MG63 (cell line): ENCODE results near the gene NGFR. TPM values are rescaled to one million over a fixed set of nuclear protein-coding genes. Genes with fewer than 3 reads are reported as not detected.

Source experiments
- DNase-seq: peaks from one replicate; pipeline ENCODE4 v3.0.0-alpha.2; 2020
- H3K27me3 ChIP-seq: fragments of 250-450 bp; sonication (Bioruptor Pico); 2 replicates; pipeline ENCODE4 v1.5.1; 2020; ENCODE audit warnings: mild to moderate bottlenecking, moderate library complexity
- H3K36me3 ChIP-seq: fragments of 250-450 bp; sonication (Bioruptor Pico); 2 replicates; pipeline ENCODE4 v1.5.1; 2020; ENCODE audit warnings: mild to moderate bottlenecking, moderate library complexity
- H3K4me3 ChIP-seq: fragments of 250-450 bp; sonication (Bioruptor Pico); 2 replicates; pipeline ENCODE4 v1.5.1; 2020; ENCODE audit warnings: mild to moderate bottlenecking, moderate library complexity
- H3K9me3 ChIP-seq: fragments of 250-450 bp; sonication (Bioruptor Pico); 2 replicates; pipeline ENCODE4 v1.5.1; 2020; ENCODE audit warnings: mild to moderate bottlenecking, moderate library complexity
- total RNA-seq: library from RNA; depleted of rRNA; stranded (reverse); fragments of >200 nt; shearing (Covaris generic); gene quantifications from 2 replicates; pipeline ENCODE4 v1.2.3, GENCODE V29; 2014; ENCODE audit warnings: low replicate concordance

Gene NGFR
- total RNA-seq, 1 experiment from 2014 or later: 3.4 TPM

DNA sequence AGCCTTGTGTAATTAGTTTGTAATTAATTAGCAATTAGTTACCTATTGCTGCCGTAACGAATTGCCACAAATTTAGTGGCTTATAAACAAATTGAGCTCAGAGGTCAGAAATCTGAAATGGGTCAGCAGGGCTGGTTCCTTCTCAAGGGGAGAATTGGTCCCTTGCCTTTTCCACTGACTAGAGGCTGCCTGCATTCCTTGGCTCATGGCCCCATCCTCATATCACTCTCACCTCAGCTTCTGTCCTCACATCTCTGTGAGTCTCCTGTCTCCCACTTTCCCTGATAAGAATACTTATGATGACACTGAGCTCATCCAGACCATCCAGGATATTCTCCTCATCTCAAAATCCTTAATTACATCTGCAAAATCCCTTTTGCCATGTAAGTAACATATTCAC, 31.0 kb upstream of the NGFR start:
- Histone ChIP-seq H3K9me3 (peaks cover 2% of the 10 kb centered on the region; the same call in 1 of the 2 replicates), H3K27me3 (peaks cover 10% of the 10 kb centered on the region; the same call in 1 of the 2 replicates), H3K4me3 (no peak overlapping the region), H3K36me3 (no peaks in the 10 kb centered on the region)
- DNase-seq: no peak

DNA sequence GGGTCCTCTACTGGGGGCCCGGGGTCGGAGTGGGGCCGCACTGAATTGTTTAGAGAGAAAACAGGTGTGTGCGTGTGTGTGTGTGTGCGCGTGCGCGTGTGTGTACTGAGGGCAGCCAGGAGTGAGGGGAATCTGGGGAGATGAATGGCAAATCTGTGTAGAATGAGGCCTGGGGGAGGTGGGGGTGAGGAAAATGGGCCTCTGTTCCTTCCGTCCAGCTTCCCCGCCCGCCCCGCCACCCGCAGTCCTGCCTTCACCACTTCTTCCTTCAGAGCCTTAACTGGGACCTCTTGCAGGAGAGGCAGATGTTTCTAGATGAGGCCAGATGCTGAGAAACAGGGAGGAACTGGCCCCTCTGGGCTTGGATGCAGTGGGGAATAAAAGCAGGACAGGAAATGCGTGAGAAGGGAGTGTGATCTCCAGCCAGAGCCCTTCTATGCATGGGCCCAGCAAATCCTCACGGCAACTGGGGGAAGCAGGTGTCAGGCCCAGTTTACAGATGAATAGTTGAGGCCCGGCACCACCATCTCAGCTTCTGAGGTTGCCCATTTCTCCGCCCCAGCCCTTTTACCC, 29.7 kb upstream of the NGFR start:
- no peak for DNase-seq
- peaks cover 10% of the 10 kb centered on the region for H3K27me3 ChIP-seq
- no peaks in the 10 kb centered on the region for H3K36me3 ChIP-seq
- H3K9me3 ChIP-seq: peaks cover 2% of the 10 kb centered on the region; the same call in 1 of the 2 replicates
- no peak overlapping the region for H3K4me3 ChIP-seq

DNA sequence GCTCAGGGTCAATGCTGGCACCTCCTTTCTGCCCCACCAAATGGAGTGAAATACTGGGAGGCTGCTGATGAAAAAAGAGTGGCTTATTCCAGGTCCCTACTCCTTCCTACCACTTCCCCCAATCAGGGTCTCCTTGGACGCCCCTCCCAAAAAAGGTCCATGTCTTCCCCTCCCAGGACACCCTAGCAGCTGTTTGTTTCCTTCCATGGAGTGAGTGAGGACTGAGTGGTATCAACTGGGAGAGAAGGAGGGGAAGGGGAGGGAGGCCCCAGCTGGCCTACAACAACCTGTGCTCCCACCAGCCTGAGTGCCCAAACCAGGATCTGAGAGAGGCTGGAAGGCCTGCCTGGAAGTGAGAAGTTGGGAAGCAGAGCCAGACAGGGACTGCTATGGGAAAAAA, 28.7 kb upstream of the NGFR start:
- H3K36me3 ChIP-seq: no peaks in the 10 kb centered on the region
- no peak overlapping the region for H3K4me3 ChIP-seq
- H3K27me3 ChIP-seq: peaks cover 5% of the 10 kb centered on the region
- DNase-seq: no peak
- H3K9me3 ChIP-seq: peaks cover 2% of the 10 kb centered on the region; the same call in 1 of the 2 replicates

DNA sequence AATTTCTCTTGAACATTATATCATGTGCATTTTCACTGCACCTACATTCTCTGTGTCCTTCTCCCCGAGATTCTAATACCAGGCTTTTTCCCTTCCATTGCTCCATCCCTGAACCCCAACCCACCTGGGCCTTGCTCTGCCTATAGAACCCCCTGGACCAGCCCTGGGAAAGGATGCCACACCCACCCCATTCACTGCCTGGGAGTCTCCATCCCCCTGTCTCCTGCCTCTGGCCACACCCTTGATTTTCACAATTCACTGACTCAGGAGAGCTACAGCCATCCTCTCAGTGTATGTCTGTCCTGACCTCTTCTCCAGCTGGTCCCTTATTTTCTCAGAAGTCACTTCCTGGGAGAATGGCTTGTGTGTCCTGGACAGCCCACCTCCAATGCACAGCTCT, 27.9 kb upstream of the NGFR start:
- no peaks in the 10 kb centered on the region; the same call in none of the 2 replicates for H3K27me3 ChIP-seq
- H3K4me3 ChIP-seq: no peak overlapping the region
- no peak for DNase-seq
- peaks cover 2% of the 10 kb centered on the region; the same call in 1 of the 2 replicates for H3K9me3 ChIP-seq
- no peaks in the 10 kb centered on the region for H3K36me3 ChIP-seq

DNA sequence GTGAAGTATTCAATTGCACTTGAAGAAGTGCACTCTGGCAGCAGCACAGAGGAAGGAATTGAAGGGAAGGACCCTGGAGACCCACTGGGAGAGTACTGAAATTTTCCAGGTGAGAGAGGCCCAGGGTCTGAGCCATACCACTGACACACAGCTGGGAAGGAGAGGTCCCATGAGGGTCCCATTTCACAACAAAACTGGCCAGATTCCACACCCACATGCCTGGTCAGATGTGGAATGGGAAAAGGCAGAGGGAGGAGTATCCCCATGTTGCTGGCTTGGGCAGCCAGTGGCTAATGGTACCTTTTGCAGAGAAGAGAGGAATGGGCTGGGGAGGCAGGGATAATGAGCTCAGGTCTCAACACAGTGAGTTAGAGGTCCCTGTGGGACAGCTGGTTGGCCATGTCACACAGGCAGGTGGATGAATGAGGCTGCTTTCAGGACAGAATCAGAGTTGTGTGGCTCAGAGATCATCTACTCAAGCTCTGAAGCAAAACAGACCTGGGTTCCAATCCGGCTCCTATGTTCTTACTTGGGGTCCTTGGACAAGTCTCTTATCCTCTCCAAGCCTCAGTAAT, 26.2 kb upstream of the NGFR start:
- H3K27me3 ChIP-seq: no peaks in the 10 kb centered on the region; the same call in none of the 2 replicates
- DNase-seq: no peak
- H3K36me3 ChIP-seq: no peaks in the 10 kb centered on the region
- no peak overlapping the region for H3K4me3 ChIP-seq
- H3K9me3 ChIP-seq: peaks cover under 1% of the 10 kb centered on the region; the same call in 1 of the 2 replicates

DNA sequence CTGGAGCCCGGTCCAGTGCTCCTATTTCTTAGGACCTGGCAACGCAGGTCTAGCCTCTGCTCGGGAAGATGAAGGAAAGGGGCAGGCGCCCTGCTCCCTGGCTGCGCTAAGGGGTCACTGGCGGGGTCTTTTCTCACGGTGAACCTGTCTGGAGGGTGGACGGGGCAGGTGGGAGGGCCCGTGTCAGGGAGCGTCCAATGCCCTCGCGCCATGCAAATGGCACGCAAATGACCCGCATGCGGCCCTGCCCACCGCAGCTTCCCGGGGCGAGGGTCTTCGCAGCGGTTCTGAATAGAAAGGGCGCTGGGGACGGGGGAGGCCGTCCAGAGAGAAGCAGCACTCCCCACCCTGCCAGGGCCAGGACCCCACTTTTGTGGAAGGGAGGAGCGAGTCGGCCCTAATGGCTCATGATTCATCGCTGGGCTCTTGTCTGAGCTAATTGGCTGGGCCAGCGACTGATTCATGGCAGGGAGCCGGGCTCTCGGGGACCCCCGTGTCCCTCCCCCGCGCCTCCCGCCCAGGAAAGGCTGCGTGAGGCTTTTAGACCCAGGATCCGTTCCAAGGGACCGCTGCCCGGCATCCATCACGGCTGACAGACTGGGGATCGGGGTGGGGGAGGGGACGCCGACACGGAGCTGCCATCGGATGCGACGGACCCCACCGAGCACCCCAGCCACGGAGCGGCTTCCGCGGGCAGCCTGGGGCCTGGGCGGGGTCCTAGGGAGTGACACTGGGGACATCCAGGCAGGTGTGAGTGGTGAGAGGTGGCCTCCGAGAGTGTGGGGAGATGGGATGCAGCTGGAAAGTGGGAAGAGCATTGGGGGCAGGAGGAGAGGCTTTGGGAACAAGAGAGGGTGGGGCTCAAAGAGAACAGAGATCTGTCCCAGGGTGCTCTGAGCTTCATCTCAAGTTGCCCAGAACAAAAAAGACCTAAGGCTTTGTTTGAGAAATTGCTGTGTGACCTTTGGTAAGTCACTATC, 25.0 kb upstream of the NGFR start:
- H3K9me3 ChIP-seq: no peaks in the 10 kb centered on the region
- no peaks in the 10 kb centered on the region; the same call in 1 of the 2 replicates for H3K27me3 ChIP-seq
- no peaks in the 10 kb centered on the region for H3K36me3 ChIP-seq
- DNase-seq: no peak
- no peak overlapping the region for H3K4me3 ChIP-seq

DNA sequence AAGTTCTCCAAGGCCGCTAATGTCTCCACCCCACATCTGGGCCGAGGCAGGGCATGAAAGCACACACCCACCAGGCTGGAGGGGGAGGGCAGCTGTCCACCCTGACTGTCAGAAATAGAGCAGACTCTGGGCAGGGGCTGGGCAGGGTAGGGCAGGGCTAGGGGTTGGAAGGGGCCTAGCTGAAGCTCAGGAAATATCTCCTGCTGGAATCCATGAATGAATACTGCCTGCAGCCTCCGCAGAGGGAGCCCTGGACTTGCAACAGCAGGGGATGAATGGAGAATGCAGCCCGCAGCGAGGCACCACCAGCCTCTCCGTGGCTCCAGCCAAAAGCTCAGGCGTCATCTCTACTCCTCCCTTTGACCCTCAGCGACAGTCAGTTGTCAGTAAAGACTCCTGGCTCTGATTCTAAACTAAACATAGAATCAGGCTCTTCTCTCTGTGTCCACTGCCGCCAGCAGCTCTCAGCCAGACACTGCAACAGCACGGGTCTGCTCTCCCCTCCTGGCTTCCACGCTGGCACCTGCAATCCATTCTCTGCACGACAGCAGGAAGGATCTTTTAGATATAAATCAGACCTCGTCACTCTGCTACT, 23.9 kb upstream of the NGFR start:
- no peaks in the 10 kb centered on the region; the same call in 1 of the 2 replicates for H3K27me3 ChIP-seq
- H3K4me3 ChIP-seq: no peak overlapping the region
- no peaks in the 10 kb centered on the region for H3K9me3 ChIP-seq
- H3K36me3 ChIP-seq: no peaks in the 10 kb centered on the region
- no peak for DNase-seq

DNA sequence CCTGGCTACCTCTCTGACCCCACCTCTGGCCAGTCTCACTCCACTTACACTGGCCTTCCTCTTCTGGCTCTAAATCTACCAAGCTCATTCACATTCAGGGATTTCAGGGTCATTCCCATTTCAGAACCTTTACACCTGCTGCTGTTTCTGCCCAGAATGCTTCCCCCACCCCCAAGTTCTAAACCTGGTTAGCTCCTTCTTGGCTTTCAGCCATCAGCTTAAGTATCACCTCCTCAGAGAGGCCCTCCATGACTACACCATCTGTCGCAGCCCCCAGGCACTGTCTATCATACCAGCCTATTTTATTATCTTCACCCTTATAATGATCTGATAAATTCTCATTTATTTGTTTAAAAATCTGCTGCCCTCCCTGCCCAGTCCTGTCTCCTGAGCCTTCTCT, 23.3 kb upstream of the NGFR start:
- Histone ChIP-seq H3K4me3 (no peak overlapping the region), H3K27me3 (no peaks in the 10 kb centered on the region; the same call in 1 of the 2 replicates), H3K9me3 (no peaks in the 10 kb centered on the region), H3K36me3 (no peaks in the 10 kb centered on the region)
- DNase-seq: no peak

DNA sequence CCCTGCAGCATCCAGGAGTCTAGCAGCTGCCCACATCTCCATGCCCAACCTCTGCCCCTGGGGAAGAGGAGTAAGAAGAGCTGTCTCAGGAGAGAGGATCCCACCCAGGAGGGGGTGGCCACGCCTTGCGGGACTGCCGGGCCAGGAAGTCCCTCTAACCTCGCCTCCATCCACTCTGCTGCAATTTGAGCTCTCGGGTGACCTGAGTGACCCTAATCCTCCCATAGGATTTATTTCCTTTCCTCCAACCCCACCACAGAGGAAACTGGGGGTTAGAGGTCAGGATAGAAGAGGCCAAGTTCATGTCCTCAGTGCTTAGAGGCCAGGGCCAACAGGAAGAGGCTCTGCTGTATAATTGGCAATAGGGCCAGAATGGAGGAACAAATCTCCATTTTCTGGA, 22.6 kb upstream of the NGFR start:
- peaks cover 2% of the 10 kb centered on the region for H3K27me3 ChIP-seq
- no peaks in the 10 kb centered on the region for H3K36me3 ChIP-seq
- H3K4me3 ChIP-seq: no peak overlapping the region

DNA sequence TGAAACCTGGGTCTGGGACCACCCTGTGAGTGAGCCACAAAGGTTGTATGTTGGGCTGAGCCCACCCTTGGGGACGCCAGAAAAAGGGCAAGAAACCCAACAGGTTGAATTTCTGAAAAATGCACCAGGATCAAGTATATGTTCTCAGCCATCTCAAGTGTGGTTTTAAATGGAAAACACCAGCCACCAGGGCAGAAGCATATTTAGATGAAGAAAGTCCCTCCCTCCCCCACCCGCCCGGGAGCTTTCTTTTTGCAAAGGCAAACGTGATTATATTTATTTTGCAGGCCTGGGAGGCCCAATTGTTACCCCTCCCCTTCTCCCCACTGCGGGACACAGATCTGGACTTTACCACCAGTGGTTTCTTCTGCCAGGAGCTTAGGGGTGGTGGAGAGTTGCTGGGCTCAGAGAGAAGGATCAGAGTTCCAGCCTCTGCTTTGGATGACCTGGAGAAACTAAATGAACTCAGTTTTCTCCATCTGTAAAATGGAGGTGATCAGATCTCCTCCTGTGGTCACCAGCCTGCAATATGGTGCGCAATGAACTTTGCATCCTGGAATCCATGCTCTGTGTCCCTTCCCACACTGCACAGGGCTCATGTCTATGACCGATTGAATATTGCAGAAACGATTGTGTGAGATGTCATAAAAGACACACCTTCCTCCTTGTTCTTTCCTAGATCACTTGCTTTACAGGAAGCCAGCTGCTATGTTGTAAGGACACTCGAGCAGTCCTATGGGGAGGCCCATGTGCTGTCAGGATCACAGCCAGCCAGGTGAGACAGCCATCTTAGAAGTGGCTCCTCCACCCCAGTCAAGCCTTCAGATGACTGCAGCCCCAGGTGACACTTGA, 21.0 kb upstream of the NGFR start:
- DNase-seq: no peak
- Histone ChIP-seq H3K9me3 (no peaks in the 10 kb centered on the region), H3K4me3 (no peak overlapping the region), H3K27me3 (peaks cover 13% of the 10 kb centered on the region), H3K36me3 (no peaks in the 10 kb centered on the region)

More for the DNA sequence above, 22.6 kb upstream of the NGFR start:
- H3K9me3 ChIP-seq: no peaks in the 10 kb centered on the region
- DNase-seq: no peak

DNA sequence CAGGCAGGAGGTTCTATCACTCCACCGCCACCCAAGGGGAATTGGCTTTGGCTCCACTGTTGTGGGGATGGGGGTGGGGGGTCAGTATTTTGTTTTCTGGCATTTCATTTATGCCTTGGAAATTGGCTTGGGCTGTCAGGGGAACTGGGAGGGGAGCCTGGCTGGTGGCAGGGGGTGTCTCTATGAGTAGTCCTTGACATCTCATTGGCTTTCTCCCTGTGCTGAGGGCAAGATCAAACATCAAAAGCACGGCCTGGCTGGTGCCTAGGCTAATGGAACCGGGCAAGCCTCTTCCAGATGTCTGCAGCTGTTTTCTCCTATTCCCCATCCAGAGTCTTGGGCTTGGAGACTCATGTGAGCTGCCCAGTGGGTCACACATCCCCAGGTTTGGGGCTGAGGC, 17.4 kb upstream of the NGFR start:
- Histone ChIP-seq H3K9me3 (no peaks in the 10 kb centered on the region), H3K36me3 (no peaks in the 10 kb centered on the region), H3K4me3 (no peak overlapping the region), H3K27me3 (peaks cover 15% of the 10 kb centered on the region; the same call in 1 of the 2 replicates)
- no peak for DNase-seq

DNA sequence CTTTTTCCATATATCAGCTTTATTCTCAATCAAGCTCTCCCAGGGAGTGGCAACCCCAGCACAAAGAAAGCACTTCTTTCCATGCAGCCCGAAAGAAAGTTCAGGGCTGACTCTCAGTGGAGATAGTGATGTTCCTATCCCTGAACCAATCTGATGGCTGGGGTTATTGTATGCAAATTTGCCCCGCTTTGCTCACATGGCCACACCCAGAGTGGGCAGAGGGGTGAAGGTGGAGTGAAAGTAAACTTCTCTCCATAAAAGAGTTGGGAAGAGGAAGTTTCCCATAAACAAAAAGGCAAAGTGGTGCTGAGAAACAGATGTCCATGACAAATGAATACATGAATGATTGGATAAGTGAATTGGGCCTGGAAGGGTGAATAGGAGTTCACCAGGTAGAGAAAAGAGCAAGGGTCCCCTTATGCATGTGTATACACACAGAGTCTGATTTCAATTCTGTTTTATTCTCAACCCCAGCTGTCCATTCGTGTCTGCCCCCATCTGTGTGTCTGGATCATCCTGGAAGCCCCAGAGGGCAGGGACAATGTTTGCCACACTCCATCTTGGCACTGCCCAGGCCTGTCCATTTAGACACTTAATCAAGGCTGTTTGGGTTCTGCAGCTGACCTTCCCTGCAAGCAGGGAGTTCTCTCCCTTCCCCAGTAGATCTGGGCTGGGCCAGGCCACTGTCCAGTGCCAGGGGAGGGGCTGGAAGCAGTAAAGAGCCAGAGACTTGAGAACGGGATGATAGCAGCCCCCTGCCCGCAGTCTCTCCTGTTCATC, 14.1 kb upstream of the NGFR start:
- Histone ChIP-seq H3K4me3 (no peak overlapping the region), H3K36me3 (no peaks in the 10 kb centered on the region), H3K27me3 (peaks cover 15% of the 10 kb centered on the region; the same call in 1 of the 2 replicates), H3K9me3 (no peaks in the 10 kb centered on the region)
- no peak for DNase-seq

DNA sequence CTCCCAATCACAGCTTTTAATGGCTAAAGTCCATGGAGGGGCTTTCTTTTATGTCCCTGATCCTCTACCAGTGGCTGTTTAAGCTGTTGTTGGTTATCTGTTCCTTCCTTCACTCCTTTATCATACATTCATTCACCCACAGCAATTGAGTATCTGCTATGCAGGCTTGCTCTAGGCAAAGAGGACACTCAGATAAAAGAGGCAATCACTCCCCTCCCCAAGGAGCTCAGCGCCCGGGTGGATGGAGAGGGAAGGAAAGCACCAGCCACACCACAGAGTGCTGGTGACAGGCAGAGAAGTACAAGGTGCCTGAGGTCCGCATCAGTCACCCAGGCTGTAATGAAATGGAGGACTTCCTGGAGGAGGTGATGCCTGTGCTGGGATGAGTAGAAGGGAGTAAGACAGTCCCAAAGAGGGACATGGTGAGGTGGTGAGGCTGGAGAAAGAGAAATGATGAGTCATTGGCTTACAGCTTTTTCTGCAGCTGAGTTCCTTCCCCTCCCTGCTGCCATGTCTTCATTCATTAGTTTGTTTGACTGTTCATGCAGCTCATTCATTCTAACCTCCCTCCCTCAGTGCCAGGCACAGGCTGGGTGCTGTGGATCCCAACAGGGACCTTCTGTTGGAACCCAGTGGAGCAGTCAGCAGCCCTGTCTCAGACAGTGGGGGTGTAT, 12.8 kb upstream of the NGFR start:
- Histone ChIP-seq H3K9me3 (no peaks in the 10 kb centered on the region), H3K27me3 (peaks cover 15% of the 10 kb centered on the region; the same call in 1 of the 2 replicates), H3K36me3 (no peaks in the 10 kb centered on the region), H3K4me3 (no peak overlapping the region)
- no peak for DNase-seq

DNA sequence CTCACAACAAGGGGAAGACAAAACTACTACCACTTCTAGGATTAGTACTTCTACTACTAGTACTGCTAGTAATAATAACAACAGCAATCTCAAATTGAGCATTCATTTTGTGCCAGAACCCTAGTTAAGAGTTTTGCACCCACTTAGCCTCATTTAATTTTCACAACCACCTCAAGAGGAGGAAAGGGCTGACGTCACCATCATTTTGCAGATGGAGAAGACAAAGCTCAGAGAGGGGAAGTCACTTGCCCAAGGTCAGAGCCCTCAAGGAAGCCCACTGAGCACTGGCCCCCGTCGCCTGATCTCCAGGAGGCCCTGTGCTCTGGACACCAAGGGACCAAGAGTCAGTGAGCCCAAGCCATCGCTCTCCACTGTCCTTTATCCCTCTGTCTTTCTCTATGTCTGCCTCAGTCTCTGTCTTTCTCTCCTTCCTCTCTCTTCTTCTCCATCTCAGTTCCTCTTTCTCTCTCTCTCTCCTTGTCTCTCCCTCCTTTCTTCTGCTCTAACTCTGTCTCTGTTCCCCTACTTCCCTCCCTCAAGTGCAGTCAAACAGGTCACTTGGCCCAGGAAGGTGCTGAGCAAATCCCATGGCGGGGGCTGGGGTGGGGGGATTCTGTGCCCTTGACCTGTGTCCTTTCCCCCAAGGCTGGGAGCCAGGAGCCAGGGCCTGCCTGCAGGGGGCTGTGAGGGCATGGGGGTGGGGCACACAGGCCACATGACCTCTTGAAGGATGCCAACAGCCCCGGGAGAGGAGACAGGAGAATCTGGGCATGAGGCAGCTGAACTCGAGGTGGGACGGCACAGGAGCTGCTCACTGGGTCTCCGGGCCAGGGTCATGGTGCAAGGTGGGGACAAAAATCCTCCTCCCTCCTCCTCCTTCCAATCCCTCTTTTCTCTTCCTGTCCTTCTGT, 11.2 kb upstream of the NGFR start:
- Histone ChIP-seq H3K4me3 (no peak overlapping the region), H3K36me3 (no peaks in the 10 kb centered on the region), H3K27me3 (peaks cover 4% of the 10 kb centered on the region; the same call in 1 of the 2 replicates), H3K9me3 (no peaks in the 10 kb centered on the region)
- no peak for DNase-seq
